Measurements from ENCODE around the gene ZNF513.

ZNF513 gene

DNA sequence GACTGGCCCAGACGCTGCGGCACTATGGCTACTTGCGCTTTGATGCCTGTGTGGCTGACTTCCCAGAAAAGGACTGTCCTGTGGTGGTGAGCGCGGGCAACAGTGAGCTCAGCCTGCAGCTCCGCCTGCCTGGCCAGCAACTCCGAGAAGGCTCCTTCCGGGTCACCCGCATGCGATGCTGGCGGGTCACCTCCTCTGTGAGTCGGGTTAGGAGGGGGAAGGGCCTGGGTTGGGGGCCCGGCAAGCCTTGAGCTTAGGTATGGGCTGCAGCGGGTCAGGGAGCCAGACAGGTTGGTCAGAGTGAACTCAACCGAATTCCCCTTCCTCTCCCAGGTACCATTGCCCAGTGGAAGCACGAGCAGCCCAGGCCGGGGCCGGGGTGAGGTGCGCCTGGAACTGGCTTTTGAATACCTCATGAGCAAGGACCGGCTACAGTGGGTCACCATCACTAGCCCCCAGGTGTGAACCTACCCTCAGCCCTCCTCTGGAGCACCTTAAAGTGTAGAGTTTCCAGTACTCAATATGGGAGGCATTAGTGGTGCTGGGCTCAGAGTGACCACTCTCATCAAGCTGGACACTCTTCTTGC, 4.9 kb downstream of the ZNF513 start:
- no peaks in the 10 kb centered on the region for H3K27me3 ChIP-seq (ENCODE audit: control insufficient read depth in 2 of 2, insufficient read depth in 2 of 2, low read length in 2 of 2)
- no peak overlapping the region for H3K9ac ChIP-seq (ENCODE audit: low read depth in 1 of 2, low read length in 2 of 2)
- no peak overlapping the region for H3K27ac ChIP-seq (ENCODE audit: low read depth in 2 of 2, low read length in 2 of 2)
- peaks cover 34 to 38% of the 10 kb centered on the region in 2 donors for H3K4me1 ChIP-seq (ENCODE audit: control insufficient read depth in 2 of 2, insufficient read depth in 2 of 2, low read length in 2 of 2)
- H3K4me3 ChIP-seq (ENCODE audit: low read length in 2 of 2), result no peak overlapping the region
- no peaks in the 10 kb centered on the region for H3K9me3 ChIP-seq (ENCODE audit: control insufficient read depth in 2 of 2, low read length in 2 of 2)
- H3K36me3 ChIP-seq (ENCODE audit: control insufficient read depth in 2 of 2, insufficient read depth in 2 of 2, low read length in 2 of 2), result peaks cover 53 to 55% of the 10 kb centered on the region in 2 donors

GRCh38 chr2:27373567-27373966, 7.0 kb downstream of the ZNF513 start:
- Histone ChIP-seq H3K4me3 (ENCODE audit: low read length in 2 of 2) (no peak overlapping the region), H3K27ac (ENCODE audit: low read depth in 2 of 2, low read length in 2 of 2) (no peak overlapping the region), H3K9ac (ENCODE audit: low read depth in 1 of 2, low read length in 2 of 2) (no peak overlapping the region), H3K9me3 (ENCODE audit: control insufficient read depth in 2 of 2, low read length in 2 of 2) (no peaks in the 10 kb centered on the region), H3K27me3 (ENCODE audit: control insufficient read depth in 2 of 2, insufficient read depth in 2 of 2, low read length in 2 of 2) (no peaks in the 10 kb centered on the region), H3K4me1 (ENCODE audit: control insufficient read depth in 2 of 2, insufficient read depth in 2 of 2, low read length in 2 of 2) (peaks cover 32 to 34% of the 10 kb centered on the region in 2 donors), H3K36me3 (ENCODE audit: control insufficient read depth in 2 of 2, insufficient read depth in 2 of 2, low read length in 2 of 2) (peaks cover 52 to 55% of the 10 kb centered on the region in 2 donors)

GRCh38 chr2:27372937-27373336, 7.6 kb downstream of the ZNF513 start:
- H3K36me3 ChIP-seq (ENCODE audit: control insufficient read depth in 2 of 2, insufficient read depth in 2 of 2, low read length in 2 of 2), result peaks cover 55% of the 10 kb centered on the region in 2 donors
- H3K9ac ChIP-seq (ENCODE audit: low read depth in 1 of 2, low read length in 2 of 2), result no peak overlapping the region
- H3K27me3 ChIP-seq (ENCODE audit: control insufficient read depth in 2 of 2, insufficient read depth in 2 of 2, low read length in 2 of 2), result no peaks in the 10 kb centered on the region
- H3K9me3 ChIP-seq (ENCODE audit: control insufficient read depth in 2 of 2, low read length in 2 of 2), result no peaks in the 10 kb centered on the region
- no peak overlapping the region for H3K27ac ChIP-seq (ENCODE audit: low read depth in 2 of 2, low read length in 2 of 2)
- H3K4me3 ChIP-seq (ENCODE audit: low read length in 2 of 2), result no peak overlapping the region
- H3K4me1 ChIP-seq (ENCODE audit: control insufficient read depth in 2 of 2, insufficient read depth in 2 of 2, low read length in 2 of 2), result peaks cover 29 to 34% of the 10 kb centered on the region in 2 donors

DNA sequence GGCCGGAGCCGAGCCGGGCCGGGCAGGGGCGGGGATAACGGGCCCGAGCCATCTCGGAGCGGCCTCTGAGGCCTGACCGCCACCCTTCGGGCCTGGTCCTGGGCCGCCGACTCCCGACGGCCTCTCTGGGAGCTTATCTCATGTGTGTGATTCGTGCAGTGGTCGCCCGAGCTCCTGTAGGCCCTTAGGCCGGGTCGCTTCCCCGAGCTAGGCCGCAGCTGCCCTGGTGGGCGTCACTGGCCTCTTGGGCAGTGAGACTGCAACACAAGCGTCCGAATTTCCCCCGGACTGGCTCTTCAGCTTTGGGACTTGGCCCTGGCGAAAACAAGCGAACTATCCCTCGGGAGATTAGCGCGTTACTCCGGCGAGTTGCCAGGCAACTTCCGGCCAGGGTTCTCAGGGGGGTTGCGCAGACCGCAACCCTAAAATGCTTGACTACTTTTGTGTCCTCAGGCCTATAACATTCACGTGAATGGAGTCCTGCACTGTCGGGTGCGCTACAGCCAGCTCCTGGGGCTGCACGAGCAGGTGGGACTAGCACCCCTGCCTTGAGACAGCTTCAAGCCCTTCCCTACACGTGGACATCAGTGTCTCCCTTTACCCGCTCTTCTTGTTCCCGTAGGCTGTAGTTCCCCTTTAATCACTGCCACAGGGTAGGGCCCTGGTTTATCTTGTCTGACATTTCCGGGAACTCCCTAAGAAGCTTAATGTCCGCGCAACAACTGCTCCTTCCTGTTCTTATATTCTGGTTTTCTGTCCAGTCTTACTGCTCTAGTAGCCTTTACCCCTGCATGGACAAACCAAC, 9.5 kb downstream of the ZNF513 start:
- peaks cover 55 to 56% of the 10 kb centered on the region in 2 donors for H3K36me3 ChIP-seq (ENCODE audit: control insufficient read depth in 2 of 2, insufficient read depth in 2 of 2, low read length in 2 of 2)
- H3K27ac ChIP-seq (ENCODE audit: low read depth in 2 of 2, low read length in 2 of 2), result peak overlapping the region; percentile 81 to 90
- H3K4me3 ChIP-seq (ENCODE audit: low read length in 2 of 2), result peak overlapping the region; percentile 94 to 96
- H3K4me1 ChIP-seq (ENCODE audit: control insufficient read depth in 2 of 2, insufficient read depth in 2 of 2, low read length in 2 of 2), result peaks cover 29 to 31% of the 10 kb centered on the region in 2 donors
- no peaks in the 10 kb centered on the region for H3K27me3 ChIP-seq (ENCODE audit: control insufficient read depth in 2 of 2, insufficient read depth in 2 of 2, low read length in 2 of 2)
- H3K9ac ChIP-seq (ENCODE audit: low read depth in 1 of 2, low read length in 2 of 2), result peak overlapping the region; percentile 85 to 97
- no peaks in the 10 kb centered on the region for H3K9me3 ChIP-seq (ENCODE audit: control insufficient read depth in 2 of 2, low read length in 2 of 2)

- H3K27ac ChIP-seq (ENCODE audit: low read depth in 2 of 2, low read length in 2 of 2), result peak within 1 kb of the TSS; percentile 91 to 93
- H3K4me3 ChIP-seq (ENCODE audit: low read length in 2 of 2), result peak within 1 kb of the TSS; percentile 94 to 96
- peaks cover 29 to 31% of the 10 kb centered on the region in 2 donors for H3K4me1 ChIP-seq (ENCODE audit: control insufficient read depth in 2 of 2, insufficient read depth in 2 of 2, low read length in 2 of 2)
- no peaks in the 10 kb centered on the region for H3K9me3 ChIP-seq (ENCODE audit: control insufficient read depth in 2 of 2, low read length in 2 of 2)
- peaks cover 53 to 54% of the 10 kb centered on the region in 2 donors for H3K36me3 ChIP-seq (ENCODE audit: control insufficient read depth in 2 of 2, insufficient read depth in 2 of 2, low read length in 2 of 2)
- peak within 1 kb of the TSS; percentile 97 for H3K9ac ChIP-seq (ENCODE audit: low read depth in 1 of 2, low read length in 2 of 2)
- no peaks in the 10 kb centered on the region for H3K27me3 ChIP-seq (ENCODE audit: control insufficient read depth in 2 of 2, insufficient read depth in 2 of 2, low read length in 2 of 2)
Measured at GRCh38 chr2:27370026-27370815, 10.3 kb downstream of the ZNF513 start, which contains the start of the genes EIF2B4 and SNX17. Gene EIF2B4 (minus strand): TSS chr2:27370338. CDS start chr2:27370314, 24 bp downstream. Gene SNX17 (plus strand): TSS chr2:27370616. CDS start chr2:27370744, 128 bp downstream.

DNA sequence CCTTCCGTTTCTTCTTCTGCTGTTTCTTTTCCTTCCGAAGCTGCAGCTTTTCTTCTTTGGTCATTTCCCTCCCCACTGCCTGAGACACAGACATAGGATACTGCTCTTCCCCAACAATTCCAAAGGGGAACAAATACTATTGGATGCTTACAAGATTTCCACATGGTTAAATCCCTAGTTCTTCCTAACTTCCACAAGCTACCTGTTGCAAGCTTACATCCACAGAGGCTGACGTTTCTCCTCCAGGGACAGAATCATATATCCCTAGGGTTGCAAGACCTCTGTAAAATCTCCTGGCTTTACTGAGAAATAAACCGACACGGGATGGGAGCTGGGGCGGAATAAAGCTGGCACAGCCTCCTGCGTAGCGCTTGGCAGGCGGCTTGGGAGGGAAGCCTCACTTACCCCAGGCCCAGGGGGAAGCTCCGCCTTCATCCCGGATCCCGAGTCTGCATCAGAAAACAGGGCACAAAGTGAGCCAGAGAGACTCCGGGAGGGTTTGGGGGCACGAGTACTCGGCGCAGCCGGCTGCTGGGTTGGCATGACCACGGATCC, 11.0 kb downstream of the ZNF513 start:
- Histone ChIP-seq H3K36me3 (ENCODE audit: control insufficient read depth in 2 of 2, insufficient read depth in 2 of 2, low read length in 2 of 2) (peaks cover 50 to 51% of the 10 kb centered on the region in 2 donors), H3K9ac (ENCODE audit: low read depth in 1 of 2, low read length in 2 of 2) (peak overlapping the region; percentile 97), H3K27ac (ENCODE audit: low read depth in 2 of 2, low read length in 2 of 2) (peak overlapping the region; percentile 91 to 93), H3K4me1 (ENCODE audit: control insufficient read depth in 2 of 2, insufficient read depth in 2 of 2, low read length in 2 of 2) (peaks cover 29 to 31% of the 10 kb centered on the region in 2 donors), H3K9me3 (ENCODE audit: control insufficient read depth in 2 of 2, low read length in 2 of 2) (no peaks in the 10 kb centered on the region), H3K27me3 (ENCODE audit: control insufficient read depth in 2 of 2, insufficient read depth in 2 of 2, low read length in 2 of 2) (no peaks in the 10 kb centered on the region), H3K4me3 (ENCODE audit: low read length in 2 of 2) (peak overlapping the region; percentile 94 to 96)

DNA sequence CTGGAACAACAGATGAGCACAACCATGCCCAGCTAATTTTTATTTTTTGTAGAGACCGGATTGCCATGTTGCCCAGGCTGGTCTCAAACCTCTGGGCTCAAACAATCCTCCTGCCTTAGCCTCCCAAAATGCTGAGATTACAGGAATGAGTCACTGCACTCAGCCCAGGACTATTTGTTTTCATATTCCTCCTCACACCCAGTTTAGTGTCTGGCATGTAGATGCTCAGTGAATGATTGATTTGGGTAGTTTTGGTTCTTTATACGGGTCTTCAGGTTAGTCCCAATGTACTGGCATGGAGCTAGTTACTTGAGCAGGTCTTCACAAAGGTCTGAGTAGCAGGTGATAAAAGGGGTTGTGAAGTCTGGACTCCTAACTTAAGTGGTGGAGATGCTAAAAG, 16.6 kb downstream of the ZNF513 start:
- no peaks in the 10 kb centered on the region for H3K9me3 ChIP-seq (ENCODE audit: control insufficient read depth in 2 of 2, low read length in 2 of 2)
- peaks cover 42 to 45% of the 10 kb centered on the region in 2 donors for H3K36me3 ChIP-seq (ENCODE audit: control insufficient read depth in 2 of 2, insufficient read depth in 2 of 2, low read length in 2 of 2)
- no peaks in the 10 kb centered on the region for H3K27me3 ChIP-seq (ENCODE audit: control insufficient read depth in 2 of 2, insufficient read depth in 2 of 2, low read length in 2 of 2)
- H3K4me1 ChIP-seq (ENCODE audit: control insufficient read depth in 2 of 2, insufficient read depth in 2 of 2, low read length in 2 of 2), result peaks cover 2 to 3% of the 10 kb centered on the region in 2 donors
- no peak overlapping the region for H3K4me3 ChIP-seq (ENCODE audit: low read length in 2 of 2)
- H3K27ac ChIP-seq (ENCODE audit: low read depth in 2 of 2, low read length in 2 of 2), result no peak overlapping the region
- H3K9ac ChIP-seq (ENCODE audit: low read depth in 1 of 2, low read length in 2 of 2), result no peak overlapping the region

GRCh38 chr2:27362678-27363420, 17.7 kb downstream of the ZNF513 start:
- H3K4me3 ChIP-seq (ENCODE audit: low read length in 2 of 2), result no peak overlapping the region
- no peaks in the 10 kb centered on the region for H3K4me1 ChIP-seq (ENCODE audit: control insufficient read depth in 2 of 2, insufficient read depth in 2 of 2, low read length in 2 of 2)
- no peak overlapping the region for H3K9ac ChIP-seq (ENCODE audit: low read depth in 1 of 2, low read length in 2 of 2)
- H3K9me3 ChIP-seq (ENCODE audit: control insufficient read depth in 2 of 2, low read length in 2 of 2), result no peaks in the 10 kb centered on the region
- H3K27ac ChIP-seq (ENCODE audit: low read depth in 2 of 2, low read length in 2 of 2), result no peak overlapping the region
- no peaks in the 10 kb centered on the region for H3K27me3 ChIP-seq (ENCODE audit: control insufficient read depth in 2 of 2, insufficient read depth in 2 of 2, low read length in 2 of 2)
- peaks cover 34 to 39% of the 10 kb centered on the region in 2 donors for H3K36me3 ChIP-seq (ENCODE audit: control insufficient read depth in 2 of 2, insufficient read depth in 2 of 2, low read length in 2 of 2)

Data from mucosa of rectum (tissue), 2 donors.